Measurements from ENCODE around the gene GRAMD1C. TPM values are rescaled to one million over a fixed set of nuclear protein-coding genes. Genes with fewer than 3 reads are reported as not detected.

The GRAMD1C gene
- total and polyA plus RNA-seq, 7 donors: 0.20 to 0.81 (median 0.53) TPM

DNA sequence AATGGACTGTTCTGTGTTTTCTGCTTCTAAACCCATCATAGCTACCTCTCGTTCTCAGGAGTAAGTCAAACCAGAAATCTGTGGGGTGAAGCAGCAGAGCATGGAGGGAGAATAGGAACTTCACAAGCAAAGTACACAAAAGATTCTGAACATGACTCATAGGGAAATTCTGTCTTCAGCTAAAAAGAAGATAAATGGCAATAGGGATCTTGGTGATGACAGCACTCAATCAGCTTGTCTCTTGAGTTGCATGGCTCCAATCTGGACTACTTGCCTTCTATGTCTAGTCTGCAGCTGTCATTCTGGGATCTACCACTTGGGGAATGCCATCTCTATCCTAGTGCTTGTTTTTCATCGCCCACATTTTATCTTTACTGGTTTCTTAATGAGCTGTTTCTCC, 13.5 kb upstream of the GRAMD1C start:
- WGBS, 3 donors: 83 to 89% (median 85%) methylated on average over 2 of the region's 2 CpGs

DNA sequence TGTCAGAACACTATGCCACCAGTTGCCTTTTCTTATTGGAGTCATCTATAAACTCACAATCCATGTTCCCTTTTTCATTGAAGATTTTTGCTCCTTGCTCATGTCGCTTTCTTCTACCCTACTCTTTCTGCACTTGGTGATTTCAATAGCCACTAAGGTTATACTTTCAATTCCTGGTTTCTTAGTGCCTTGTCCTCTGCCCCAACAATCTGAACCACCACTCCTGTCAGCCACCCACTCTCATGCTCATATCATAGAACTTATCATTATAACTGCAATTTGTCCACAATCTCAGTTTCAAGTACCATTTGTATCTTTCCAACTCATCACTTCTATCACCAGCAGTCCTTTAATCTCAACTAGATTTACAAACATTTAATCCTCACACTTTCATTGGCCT, 10.0 kb upstream of the GRAMD1C start:
- no peak for DNase-seq
- TF ChIP-seq, protein P1, sequence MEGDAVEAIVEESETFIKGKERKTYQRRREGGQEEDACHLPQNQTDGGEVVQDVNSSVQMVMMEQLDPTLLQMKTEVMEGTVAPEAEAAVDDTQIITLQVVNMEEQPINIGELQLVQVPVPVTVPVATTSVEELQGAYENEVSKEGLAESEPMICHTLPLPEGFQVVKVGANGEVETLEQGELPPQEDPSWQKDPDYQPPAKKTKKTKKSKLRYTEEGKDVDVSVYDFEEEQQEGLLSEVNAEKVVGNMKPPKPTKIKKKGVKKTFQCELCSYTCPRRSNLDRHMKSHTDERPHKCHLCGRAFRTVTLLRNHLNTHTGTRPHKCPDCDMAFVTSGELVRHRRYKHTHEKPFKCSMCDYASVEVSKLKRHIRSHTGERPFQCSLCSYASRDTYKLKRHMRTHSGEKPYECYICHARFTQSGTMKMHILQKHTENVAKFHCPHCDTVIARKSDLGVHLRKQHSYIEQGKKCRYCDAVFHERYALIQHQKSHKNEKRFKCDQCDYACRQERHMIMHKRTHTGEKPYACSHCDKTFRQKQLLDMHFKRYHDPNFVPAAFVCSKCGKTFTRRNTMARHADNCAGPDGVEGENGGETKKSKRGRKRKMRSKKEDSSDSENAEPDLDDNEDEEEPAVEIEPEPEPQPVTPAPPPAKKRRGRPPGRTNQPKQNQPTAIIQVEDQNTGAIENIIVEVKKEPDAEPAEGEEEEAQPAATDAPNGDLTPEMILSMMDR (IDR thresholded peaks at IDR 0.05): no peak
- no peak overlapping the region for H3K4me3 ChIP-seq
- no peaks in the 10 kb centered on the region for H3K4me1 ChIP-seq
- no peak for ATAC-seq
- H3K27me3 ChIP-seq (ENCODE audit: insufficient read depth in 3 of 3, low read length in 2 of 3): no peaks in the 10 kb centered on the region
- H3K36me3 ChIP-seq (ENCODE audit: insufficient read depth in 1 of 2, low read depth in 1 of 2): no peaks in the 10 kb centered on the region
- peaks cover 3% of the 10 kb centered on the region for H3K9me3 ChIP-seq
- 93 to 97% (median 94%) methylated on average over 1 of the region's 1 CpG for WGBS, 3 donors
- H3K27ac ChIP-seq: no peak overlapping the region
- intact Hi-C loops (cut with DNase I): no loop called here

More for the DNA sequence above, 13.5 kb upstream of the GRAMD1C start:
- no peak overlapping the region for H3K4me3 ChIP-seq
- no peaks in the 10 kb centered on the region for H3K9me3 ChIP-seq
- no peaks in the 10 kb centered on the region for H3K4me1 ChIP-seq
- DNase-seq: no peak
- TF ChIP-seq, protein P1 (IDR thresholded peaks at IDR 0.05): no peak
- intact Hi-C loops (cut with DNase I): no loop called here
- H3K36me3 ChIP-seq (ENCODE audit: insufficient read depth in 1 of 2, low read depth in 1 of 2): no peaks in the 10 kb centered on the region
- H3K27me3 ChIP-seq (ENCODE audit: insufficient read depth in 3 of 3, low read length in 2 of 3): no peaks in the 10 kb centered on the region
- ATAC-seq: no peak
- H3K27ac ChIP-seq: no peak overlapping the region

DNA sequence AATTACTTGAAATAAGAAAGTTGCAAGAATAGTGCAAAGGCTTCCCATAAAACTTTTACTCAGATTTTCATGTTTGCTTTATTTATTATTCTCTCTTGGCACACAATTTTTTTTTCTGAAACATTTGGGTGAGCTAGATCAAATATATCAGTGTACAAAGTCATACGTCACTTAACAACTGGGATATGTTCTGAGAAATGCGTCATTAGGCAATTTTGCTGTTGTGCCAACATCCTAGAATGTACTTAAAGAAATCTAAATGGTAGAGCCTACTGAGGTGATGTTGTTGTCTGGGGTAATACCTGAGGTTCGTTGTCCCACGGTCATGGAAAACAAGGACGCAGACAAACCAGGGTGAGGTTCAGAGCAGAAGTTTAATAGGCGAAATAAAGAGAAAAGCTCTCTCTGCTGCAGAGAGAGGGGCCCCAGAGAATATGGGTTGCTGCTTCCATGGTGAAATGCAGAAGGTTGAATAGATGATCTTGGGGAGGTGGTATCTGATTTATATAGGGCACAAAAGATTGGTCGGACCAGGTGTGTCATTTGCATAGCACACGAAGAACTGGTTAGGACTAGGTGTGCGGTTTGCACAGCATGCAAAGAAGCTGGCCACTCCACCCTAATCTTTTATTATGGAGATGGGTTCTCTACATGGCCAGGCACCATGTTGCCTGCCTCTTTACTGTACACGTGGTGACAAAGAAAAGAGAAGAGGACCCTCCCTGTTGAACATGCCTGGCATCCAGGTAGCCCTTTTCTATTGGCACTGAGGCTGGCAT, 8.8 kb upstream of the GRAMD1C start:
- intact Hi-C loops (cut with DNase I): loop anchor here in 1 of 2 donors (10.0 kb wide), 1 partner anchor 1985 kb away; no protein-coding TSS in a partner anchor
- H3K4me3 ChIP-seq: no peak overlapping the region
- no peaks in the 10 kb centered on the region for H3K4me1 ChIP-seq
- ATAC-seq (no peak), DNase-seq (no peak)
- peaks cover 3% of the 10 kb centered on the region for H3K9me3 ChIP-seq
- no peak overlapping the region for H3K27ac ChIP-seq
- H3K36me3 ChIP-seq (ENCODE audit: insufficient read depth in 1 of 2, low read depth in 1 of 2): no peaks in the 10 kb centered on the region
- 77 to 83% (median 80%) methylated on average over 10 of the region's 10 CpGs for WGBS, 3 donors
- no peaks in the 10 kb centered on the region for H3K27me3 ChIP-seq (ENCODE audit: insufficient read depth in 3 of 3, low read length in 2 of 3)
- TF ChIP-seq, protein P1 (IDR thresholded peaks at IDR 0.05): no peak

DNA sequence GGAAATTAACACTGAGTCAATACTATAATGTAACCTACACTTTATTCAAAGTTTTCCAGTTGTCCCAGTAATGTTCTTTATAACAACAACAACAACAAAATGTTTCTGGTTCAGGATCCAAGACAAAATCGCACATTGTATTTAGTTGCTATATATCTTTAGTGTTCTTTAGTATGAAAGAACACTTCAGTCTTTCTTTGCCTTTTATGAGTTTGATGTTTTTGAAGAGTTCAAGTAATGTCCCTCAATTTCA, 7.6 kb upstream of the GRAMD1C start:
- WGBS, 3 donors: 0 to 2% (median 0%) methylated on average over 1 of the region's 1 CpG

More for the DNA sequence above, 7.6 kb upstream of the GRAMD1C start:
- DNase-seq: no peak
- TF ChIP-seq, protein P1 (IDR thresholded peaks at IDR 0.05): no peak
- Histone ChIP-seq H3K36me3 (ENCODE audit: insufficient read depth in 1 of 2, low read depth in 1 of 2) (no peaks in the 10 kb centered on the region), H3K4me1 (no peaks in the 10 kb centered on the region), H3K4me3 (no peak overlapping the region), H3K9me3 (peaks cover 3% of the 10 kb centered on the region), H3K27me3 (ENCODE audit: insufficient read depth in 3 of 3, low read length in 2 of 3) (no peaks in the 10 kb centered on the region), H3K27ac (no peak overlapping the region)
- intact Hi-C loops (cut with DNase I): loop anchor here in 1 of 2 donors (10.0 kb wide), 1 partner anchor 1984 kb away; no protein-coding TSS in a partner anchor
- ATAC-seq: no peak
